Pancreas (tissue), 10 donors: ENCODE measurements around the gene DEPDC4. TPM values are rescaled to one million over a fixed set of nuclear protein-coding genes. Genes with fewer than 3 reads are reported as not detected.

Experiments used
- ATAC-seq, 4 donors: fragments of 200-7000 bp; cut with Tn5 transposase; one replicate each; pipeline versions ENCODE4 v1.8.0 to v1.9.1; 2020; ENCODE audit warnings: mild to moderate bottlenecking in 4 of 4, moderate library complexity in 4 of 4
- DNase-seq, 6 donors: peaks; one replicate each; pipeline ENCODE4 v3.0.0-alpha.2; 2020
- FAIRE-seq: peaks from 2 replicates; lab custom pipeline; 2012; peaks lifted over from hg19 to GRCh38; lab: Jason Lieb, UNC
- H3K27ac ChIP-seq, 4 donors: fragments of 200-600 bp; sonication (generic); 1 replicate in 3 of 4; 2 replicates in 1 of 4; pipeline versions ENCODE4 v1.5.0 to v1.8.0; 2020
- H3K27me3 ChIP-seq, 4 donors: fragments of 200-600 bp; one replicate each; pipeline ENCODE4 v1.8.0; 2021
- H3K36me3 ChIP-seq, 3 donors: fragments of 200-600 bp; sonication (generic) in 1 of 3; one replicate each; pipeline versions ENCODE4 v1.5.0 to v1.8.0; 2020 to 2021
- H3K4me1 ChIP-seq, 3 donors: fragments of 200-600 bp; one replicate each; pipeline ENCODE4 v1.8.0; 2021
- H3K4me3 ChIP-seq, 4 donors: fragments of 200-600 bp; sonication (generic) in 2 of 4; one replicate each; pipeline versions ENCODE4 v1.5.0 to v1.8.0; 2020 to 2021
- H3K9me3 ChIP-seq, 4 donors: fragments of 200-600 bp; one replicate each; pipeline ENCODE4 v1.8.0; 2021
- WGBS, 2 donors: extraction: QIAGEN DNeasy Blood & Tissue Kit; methylation state at CpG; one replicate each; pipeline ENCODE4 v1.1.7; 2013; 5-methylcytosine and 5-hydroxymethylcytosine counted together
- intact Hi-C, 3 donors: fragments of 100-400 bp; cut with DNase I; formaldehyde crosslinking; loops; one replicate each; pipeline versions ENCODE4 v1.11.1 to v1.14.2; 2022
- polyA plus RNA-seq, 2 donors: library from polyadenylated mRNA; stranded (reverse); fragments of 200-250 nt; gene quantifications; one replicate each; pipeline ENCODE4 v1.2.3, GENCODE V29; 2013
- total RNA-seq, 6 donors: library from RNA; stranded (reverse); fragmentation: NEBNext Ultra II Directional in 4 of 6; extraction: Animal tissue kit (Norgen Biotek cat#: 25700) in 4 of 6; gene quantifications; one replicate each; pipeline versions ENCODE4 v1.2.1 to v1.2.4, GENCODE V29; 2021 to 2023
- TF ChIP-seq, protein P1 (sequence below), 4 donors: fragments of 200-600 bp; sonication (generic) in 3 of 4; IDR thresholded peaks; one replicate each; pipeline versions ENCODE4 v1.5.0 to v1.8.0; 2021; ENCODE audit warnings: antibody characterized with exemption in 4 of 4
- donor health status: healthy with polysubstance abuse.
- donor health status: DM: no; HTN: no; CAD: no; lungs with moderate emphysema.
- donor health status: DM: no; HTN: no; CAD: no.
- donor health status: control.
- donor health status: control.
- donor health status: Bipolar disorder and iron deficiency.
- donor health status: DM: yes; HTN: yes; CAD: no.
- donor health status: DM: no; HTN: no; CAD: no.
- donor health status: DM: no; HTN: no; CAD: no.
- donor health status: DM: yes; HTN: yes; CAD: no.

DEPDC4 gene
- total and polyA plus RNA-seq, 8 donors: 0.42 to 2.2 (median 1.2) TPM

DNA sequence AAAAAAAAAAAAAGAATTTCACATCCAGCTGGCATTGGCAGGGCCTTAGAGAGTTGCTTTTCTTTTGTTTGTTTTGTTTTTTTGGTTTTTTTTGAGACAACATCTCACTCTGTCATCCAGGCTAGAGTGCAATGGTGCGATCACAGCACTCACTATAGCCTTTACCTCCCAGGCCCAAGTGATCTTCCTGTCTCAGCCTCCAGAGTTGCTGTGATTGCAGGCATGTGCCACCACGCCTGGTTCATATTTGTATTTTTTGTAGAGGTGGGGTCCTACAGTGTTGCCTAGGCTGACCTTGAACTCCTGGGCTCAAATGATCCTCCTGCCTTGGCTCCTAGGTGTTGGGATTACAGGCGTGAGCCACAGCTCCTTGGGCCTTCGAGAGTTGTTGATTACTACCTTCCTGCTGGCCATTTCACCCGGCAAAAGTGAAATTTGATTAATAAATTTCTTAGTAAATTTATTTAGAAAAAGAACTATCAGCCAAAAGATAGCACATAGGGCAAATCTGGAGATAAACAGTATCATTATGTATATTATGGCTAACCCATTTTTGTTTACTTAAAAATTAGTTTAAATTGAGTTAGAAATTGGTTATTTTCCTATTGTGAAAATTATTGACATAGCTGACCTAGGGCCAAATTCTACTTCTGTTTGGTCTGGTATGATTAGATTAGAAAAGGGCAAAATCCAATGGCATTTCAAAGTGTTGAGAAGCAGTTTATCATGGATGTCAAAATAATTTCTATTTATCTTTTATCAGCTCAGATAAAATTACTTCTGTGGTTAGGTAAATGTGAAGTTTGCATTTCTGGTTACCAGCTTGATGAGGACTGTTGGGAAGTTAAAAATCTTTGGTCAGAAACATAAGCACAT lies 53.6 kb downstream of the DEPDC4 start:
- no peaks in the 10 kb centered on the region for H3K27me3 ChIP-seq
- peaks cover 4 to 15% (median 8%) of the 10 kb centered on the region in 3 donors for H3K4me1 ChIP-seq
- no peak for DNase-seq
- peaks cover 0 to 15% (median 0%) of the 10 kb centered on the region in 3 donors for H3K36me3 ChIP-seq
- no peak for FAIRE-seq
- H3K4me3 ChIP-seq: no peak overlapping the region
- peak in 3 of 4 donors; percentile 69 to 90 (median 82) for ATAC-seq
- TF ChIP-seq, protein P1, sequence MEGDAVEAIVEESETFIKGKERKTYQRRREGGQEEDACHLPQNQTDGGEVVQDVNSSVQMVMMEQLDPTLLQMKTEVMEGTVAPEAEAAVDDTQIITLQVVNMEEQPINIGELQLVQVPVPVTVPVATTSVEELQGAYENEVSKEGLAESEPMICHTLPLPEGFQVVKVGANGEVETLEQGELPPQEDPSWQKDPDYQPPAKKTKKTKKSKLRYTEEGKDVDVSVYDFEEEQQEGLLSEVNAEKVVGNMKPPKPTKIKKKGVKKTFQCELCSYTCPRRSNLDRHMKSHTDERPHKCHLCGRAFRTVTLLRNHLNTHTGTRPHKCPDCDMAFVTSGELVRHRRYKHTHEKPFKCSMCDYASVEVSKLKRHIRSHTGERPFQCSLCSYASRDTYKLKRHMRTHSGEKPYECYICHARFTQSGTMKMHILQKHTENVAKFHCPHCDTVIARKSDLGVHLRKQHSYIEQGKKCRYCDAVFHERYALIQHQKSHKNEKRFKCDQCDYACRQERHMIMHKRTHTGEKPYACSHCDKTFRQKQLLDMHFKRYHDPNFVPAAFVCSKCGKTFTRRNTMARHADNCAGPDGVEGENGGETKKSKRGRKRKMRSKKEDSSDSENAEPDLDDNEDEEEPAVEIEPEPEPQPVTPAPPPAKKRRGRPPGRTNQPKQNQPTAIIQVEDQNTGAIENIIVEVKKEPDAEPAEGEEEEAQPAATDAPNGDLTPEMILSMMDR (IDR thresholded peaks at IDR 0.05): no peak
- intact Hi-C loops: no loop called here
- H3K9me3 ChIP-seq: no peaks in the 10 kb centered on the region
- 29 to 44% methylated on average over 5 of the region's 5 CpGs for WGBS, 2 donors
- peak overlapping the region in 1 of 4 donors; percentile 30 for H3K27ac ChIP-seq

DNA sequence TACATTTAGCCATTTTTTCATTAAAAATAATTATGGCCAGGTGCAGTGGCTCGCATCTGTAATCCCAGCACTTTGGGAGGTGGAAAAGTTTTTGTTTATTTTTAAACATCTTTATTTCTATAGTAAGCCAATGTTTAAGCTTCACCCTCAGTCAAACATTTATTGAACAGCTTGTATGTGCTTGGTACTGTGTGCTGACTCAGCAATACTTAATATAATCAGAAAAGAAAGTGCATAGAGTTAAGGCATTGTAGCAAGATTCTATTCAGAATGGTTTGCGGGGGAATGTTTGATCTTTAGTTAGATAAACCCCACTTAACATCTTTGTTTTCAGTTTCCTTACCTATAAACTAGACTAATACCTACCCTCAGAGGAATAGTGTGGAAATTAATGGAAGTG lies 55.2 kb downstream of the DEPDC4 start:
- no peak for FAIRE-seq
- TF ChIP-seq, protein P1 (IDR thresholded peaks at IDR 0.05): no peak
- 98 to 99% methylated on average over 2 of the region's 2 CpGs for WGBS, 2 donors
- Histone ChIP-seq H3K4me1 (peaks cover 4 to 15% (median 8%) of the 10 kb centered on the region in 3 donors), H3K27me3 (no peaks in the 10 kb centered on the region), H3K4me3 (no peak overlapping the region), H3K27ac (no peak overlapping the region), H3K36me3 (peaks cover 0 to 19% (median 4%) of the 10 kb centered on the region in 3 donors), H3K9me3 (no peaks in the 10 kb centered on the region)
- intact Hi-C loops: no loop called here
- ATAC-seq: no peak
- DNase-seq: no peak

DNA sequence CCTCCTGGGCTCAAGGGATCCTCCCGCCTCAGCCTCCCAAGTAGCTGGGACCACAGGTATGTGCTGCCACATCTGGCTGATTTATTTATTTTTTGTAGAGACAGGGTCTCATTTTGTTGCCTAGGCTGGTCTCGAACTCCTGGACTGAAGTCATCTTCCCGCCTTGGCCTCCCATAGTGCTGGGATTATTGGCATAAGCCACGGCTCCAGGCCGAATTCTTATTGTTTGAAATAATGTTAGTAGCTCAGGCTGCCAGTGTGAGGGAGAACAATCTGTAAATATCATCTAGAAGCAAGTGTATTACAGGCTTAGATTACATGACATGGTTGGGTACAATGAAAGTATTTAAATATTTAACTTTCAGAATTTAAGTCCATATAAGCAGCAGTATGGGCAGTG lies 58.0 kb downstream of the DEPDC4 start:
- ATAC-seq (no peak), FAIRE-seq (no peak), DNase-seq (no peak)
- Histone ChIP-seq H3K27ac (no peak overlapping the region), H3K4me1 (peaks cover 4 to 8% (median 5%) of the 10 kb centered on the region in 3 donors), H3K9me3 (no peaks in the 10 kb centered on the region), H3K4me3 (no peak overlapping the region), H3K27me3 (no peaks in the 10 kb centered on the region), H3K36me3 (peaks cover 3 to 19% (median 4%) of the 10 kb centered on the region in 3 donors)
- intact Hi-C loops: no loop called here
- 98 to 99% methylated on average over 5 of the region's 5 CpGs for WGBS, 2 donors
- TF ChIP-seq, protein P1 (IDR thresholded peaks at IDR 0.05): no peak

DNA sequence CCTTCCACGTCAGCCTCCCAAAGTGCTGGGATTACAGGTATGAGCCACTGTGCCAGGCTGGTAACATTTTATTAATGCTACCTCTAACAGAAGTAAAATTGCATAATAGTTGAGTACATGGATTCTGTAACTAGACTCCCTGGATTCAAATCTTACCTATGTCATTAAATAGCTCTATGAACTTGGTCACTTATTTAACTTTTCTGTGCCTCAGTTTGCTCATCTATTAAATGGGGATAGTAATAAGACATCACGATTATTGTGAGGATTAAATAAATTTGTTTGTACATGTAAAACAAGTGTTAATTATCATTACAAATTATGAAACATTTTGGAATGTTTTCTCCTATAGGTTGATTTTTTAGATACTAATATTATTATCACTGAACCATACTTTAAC lies 59.6 kb downstream of the DEPDC4 start:
- FAIRE-seq (no peak), DNase-seq (no peak), ATAC-seq (no peak)
- 94 to 99% methylated on average over 2 of the region's 2 CpGs for WGBS, 2 donors
- H3K27me3 ChIP-seq: no peaks in the 10 kb centered on the region
- intact Hi-C loops: no loop called here
- H3K4me1 ChIP-seq: no peaks in the 10 kb centered on the region
- TF ChIP-seq, protein P1 (IDR thresholded peaks at IDR 0.05): no peak
- H3K4me3 ChIP-seq: no peak overlapping the region
- H3K9me3 ChIP-seq: no peaks in the 10 kb centered on the region
- H3K36me3 ChIP-seq: peaks cover 3 to 19% (median 4%) of the 10 kb centered on the region in 3 donors
- no peak overlapping the region for H3K27ac ChIP-seq
